Esophagus squamous epithelium (tissue), 5 donors: ENCODE measurements around the gene SPOCK1. TPM values are rescaled to one million over a fixed set of nuclear protein-coding genes. Genes with fewer than 3 reads are reported as not detected.

Experiments used
- DNase-seq: peaks from one replicate; lab custom pipeline; 2025; lab: John Stamatoyannopoulos, UW
- H3K27ac ChIP-seq, 4 donors: fragments of 200-600 bp; sonication (generic); one replicate each; pipeline ENCODE4 v1.5.1; 2016 to 2019; ENCODE audit warnings: mild to moderate bottlenecking in 1 of 4
- H3K27me3 ChIP-seq, 4 donors: fragments of 200-600 bp; sonication (generic); 1 replicate in 3 of 4; 2 replicates in 1 of 4; pipeline versions ENCODE4 v1.5.1 to v1.6.0; 2017 to 2021; ENCODE audit warnings: antibody characterized with exemption in 1 of 4
- H3K36me3 ChIP-seq, 3 donors: fragments of 200-600 bp; sonication (generic); one replicate each; pipeline ENCODE4 v1.5.1; 2016 to 2019
- H3K4me1 ChIP-seq, 3 donors: fragments of 200-600 bp; sonication (generic); one replicate each; pipeline ENCODE4 v1.5.1; 2017 to 2019
- H3K4me3 ChIP-seq, 4 donors: fragments of 200-600 bp; sonication (generic); 1 replicate in 3 of 4; 2 replicates in 1 of 4; pipeline ENCODE4 v1.5.1; 2016 to 2019; ENCODE audit warnings: mild to moderate bottlenecking in 2 of 4, moderate library complexity in 1 of 4
- H3K9me3 ChIP-seq, 3 donors: fragments of 200-600 bp; sonication (generic); one replicate each; pipeline ENCODE4 v1.5.1; 2016 to 2019
- POLR2A ChIP-seq, 4 donors: fragments of 450-650 bp; IDR thresholded peaks; one replicate each; pipeline ENCODE4 v1.6.1; 2017; ENCODE audit warnings: antibody characterized with exemption in 4 of 4, mild to moderate bottlenecking in 4 of 4, moderate library complexity in 3 of 4
- WGBS, 2 donors: methylation state at CpG; one replicate each; pipeline ENCODE4 v1.1.5; 2018; 5-methylcytosine and 5-hydroxymethylcytosine counted together
- intact Hi-C: fragments of 100-400 bp; cut with DNase I; formaldehyde crosslinking; loops from one replicate; pipeline ENCODE4 v1.15.0; 2022
- total RNA-seq, 4 donors: library from RNA; depleted of rRNA; stranded (reverse); fragments of >200 nt; gene quantifications; one replicate each; pipeline ENCODE4 v1.1.0, GENCODE V29; 2016
- TF ChIP-seq, protein P1 (sequence below), 6 experiments: fragments of 450-650 bp in 4 of 6; fragments of 200-600 bp in 2 of 6; sonication (generic) in 2 of 6; IDR thresholded peaks; one replicate each; pipeline ENCODE4 v1.5.1; 2016 to 2019; ENCODE audit warnings: antibody characterized with exemption in 6 of 6, mild to moderate bottlenecking in 4 of 6, moderate library complexity in 4 of 6
- donor health status: DM: yes; HTN: yes; CAD: no.

SPOCK1 gene
- total RNA-seq, 4 donors from 2014 or later, result 0.99 to 21.9 (median 8.1) TPM

DNA sequence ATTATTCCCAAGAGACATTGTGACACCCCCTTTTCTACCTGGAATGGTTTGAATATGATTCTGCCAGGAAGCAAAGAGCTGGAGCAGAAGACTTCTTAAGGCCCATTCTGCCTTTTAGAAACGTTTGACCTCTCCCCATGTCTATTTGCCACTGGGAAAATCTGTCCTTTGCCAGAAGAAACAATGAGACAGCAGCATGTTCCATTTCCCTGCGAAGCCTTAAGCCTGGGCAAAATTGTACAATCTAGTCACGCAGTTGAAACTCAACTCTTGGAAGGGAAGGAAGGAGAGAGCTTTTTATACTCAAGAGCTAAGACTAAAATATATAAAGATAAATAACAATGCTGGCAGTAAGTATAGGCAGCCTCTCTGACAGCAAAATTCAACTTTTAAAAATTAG is 22.1 kb upstream of the SPOCK1 start:
- 60 to 100% methylated on average over 2 to 3 of the region's 3 CpGs for WGBS, 2 donors

DNA sequence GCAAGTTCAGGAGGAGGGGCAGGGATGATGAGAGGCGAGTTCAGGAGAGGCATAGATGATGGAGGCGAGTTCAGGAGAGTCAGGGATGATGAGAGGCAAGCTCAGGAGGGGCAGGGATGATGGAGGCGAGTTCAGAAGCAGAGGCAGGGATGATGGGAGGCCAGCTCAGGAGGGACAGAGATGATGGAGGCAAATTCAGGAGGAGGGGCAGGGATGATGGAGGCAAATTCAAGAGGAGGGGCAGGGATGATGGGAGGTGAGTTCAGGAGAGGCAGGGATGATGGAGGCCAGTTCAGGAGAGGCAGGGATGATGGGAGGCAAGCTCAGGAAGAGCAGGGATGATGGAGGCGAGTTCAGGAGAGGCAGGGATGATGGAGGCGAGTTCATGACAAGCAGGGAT is 17.8 kb upstream of the SPOCK1 start:
- WGBS, 2 donors, result 47 to 53% methylated on average over 5 of the region's 5 CpGs
- no peaks in the 10 kb centered on the region for H3K4me1 ChIP-seq
- TF ChIP-seq, protein P1, sequence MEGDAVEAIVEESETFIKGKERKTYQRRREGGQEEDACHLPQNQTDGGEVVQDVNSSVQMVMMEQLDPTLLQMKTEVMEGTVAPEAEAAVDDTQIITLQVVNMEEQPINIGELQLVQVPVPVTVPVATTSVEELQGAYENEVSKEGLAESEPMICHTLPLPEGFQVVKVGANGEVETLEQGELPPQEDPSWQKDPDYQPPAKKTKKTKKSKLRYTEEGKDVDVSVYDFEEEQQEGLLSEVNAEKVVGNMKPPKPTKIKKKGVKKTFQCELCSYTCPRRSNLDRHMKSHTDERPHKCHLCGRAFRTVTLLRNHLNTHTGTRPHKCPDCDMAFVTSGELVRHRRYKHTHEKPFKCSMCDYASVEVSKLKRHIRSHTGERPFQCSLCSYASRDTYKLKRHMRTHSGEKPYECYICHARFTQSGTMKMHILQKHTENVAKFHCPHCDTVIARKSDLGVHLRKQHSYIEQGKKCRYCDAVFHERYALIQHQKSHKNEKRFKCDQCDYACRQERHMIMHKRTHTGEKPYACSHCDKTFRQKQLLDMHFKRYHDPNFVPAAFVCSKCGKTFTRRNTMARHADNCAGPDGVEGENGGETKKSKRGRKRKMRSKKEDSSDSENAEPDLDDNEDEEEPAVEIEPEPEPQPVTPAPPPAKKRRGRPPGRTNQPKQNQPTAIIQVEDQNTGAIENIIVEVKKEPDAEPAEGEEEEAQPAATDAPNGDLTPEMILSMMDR (IDR thresholded peaks at IDR 0.05), result no peak
- TF ChIP-seq POLR2A (IDR thresholded peaks at IDR 0.05), result no peak
- intact Hi-C loops, result no loop called here
- no peak overlapping the region for H3K27ac ChIP-seq
- peaks cover 0 to 13% (median 0%) of the 10 kb centered on the region in 4 donors for H3K27me3 ChIP-seq
- DNase-seq, result no peak
- no peaks in the 10 kb centered on the region for H3K36me3 ChIP-seq
- H3K9me3 ChIP-seq, result no peaks in the 10 kb centered on the region
- H3K4me3 ChIP-seq, result no peak overlapping the region

More for the DNA sequence above, 22.1 kb upstream of the SPOCK1 start:
- Histone ChIP-seq H3K36me3 (no peaks in the 10 kb centered on the region), H3K27me3 (peaks cover 0 to 4% (median 0%) of the 10 kb centered on the region in 4 donors), H3K27ac (no peak overlapping the region), H3K4me1 (no peaks in the 10 kb centered on the region), H3K4me3 (no peak overlapping the region), H3K9me3 (no peaks in the 10 kb centered on the region)
- TF ChIP-seq POLR2A (IDR thresholded peaks at IDR 0.05), result no peak
- TF ChIP-seq, protein P1 (IDR thresholded peaks at IDR 0.05), result no peak
- DNase-seq, result no peak
- intact Hi-C loops, result no loop called here

DNA sequence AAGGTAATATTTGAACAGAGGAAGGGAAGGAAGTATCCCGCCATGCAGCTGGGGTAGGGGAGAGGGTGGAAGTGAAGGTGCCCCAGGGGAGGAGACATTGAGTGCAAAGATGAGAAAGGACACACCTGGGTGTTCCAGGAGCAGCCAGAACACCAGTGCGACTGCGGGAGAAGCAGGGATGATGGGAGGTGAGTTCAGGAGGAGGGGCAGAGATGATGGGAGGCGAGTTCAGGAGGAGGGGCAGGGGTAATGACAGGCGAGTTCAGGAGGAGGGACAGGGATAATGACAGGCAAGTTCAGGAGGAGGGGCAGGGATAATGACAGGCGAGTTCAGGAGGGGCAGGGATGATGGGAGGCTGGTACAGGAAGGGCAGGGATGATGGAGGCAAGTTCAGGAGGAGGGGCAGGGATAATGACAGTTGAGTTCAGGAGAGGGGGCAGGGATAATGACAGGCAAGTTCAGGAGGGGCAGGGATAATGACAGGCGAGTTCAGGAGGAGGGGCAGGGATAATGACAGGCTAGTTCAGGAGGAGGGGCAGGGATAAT is 17.2 kb upstream of the SPOCK1 start:
- WGBS, 2 donors, result 12 to 21% methylated on average over 7 of the region's 7 CpGs
- Histone ChIP-seq H3K27me3 (peaks cover 0 to 17% (median 0%) of the 10 kb centered on the region in 4 donors), H3K27ac (no peak overlapping the region), H3K4me3 (no peak overlapping the region), H3K9me3 (no peaks in the 10 kb centered on the region), H3K4me1 (no peaks in the 10 kb centered on the region), H3K36me3 (no peaks in the 10 kb centered on the region)
- intact Hi-C loops, result no loop called here
- no peak for TF ChIP-seq POLR2A (IDR thresholded peaks at IDR 0.05)
- DNase-seq, result no peak

DNA sequence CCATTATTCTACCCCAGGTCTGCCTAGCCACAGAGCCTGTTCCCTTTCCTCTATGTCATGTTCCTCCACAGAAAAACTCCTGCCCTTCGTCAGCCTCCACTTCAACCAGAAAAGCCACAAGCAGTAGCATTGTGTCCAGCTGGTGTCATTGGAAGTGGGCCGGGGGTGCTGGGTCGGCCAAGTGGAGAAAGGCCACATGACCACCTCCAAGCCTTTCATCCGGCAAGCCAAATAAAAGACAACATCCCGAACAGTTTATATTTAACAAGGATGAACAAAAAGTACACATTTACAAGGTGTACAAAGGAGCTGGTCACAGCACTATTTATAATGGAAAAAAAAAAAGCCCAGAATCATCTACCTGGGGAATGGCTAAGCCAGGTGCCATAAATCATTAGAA is 16.1 kb upstream of the SPOCK1 start:
- WGBS, 2 donors, result 61 to 63% methylated on average over 1 to 3 of the region's 5 CpGs
- peaks cover 0 to 25% (median 0%) of the 10 kb centered on the region in 4 donors for H3K27me3 ChIP-seq
- no peak for DNase-seq

DNA sequence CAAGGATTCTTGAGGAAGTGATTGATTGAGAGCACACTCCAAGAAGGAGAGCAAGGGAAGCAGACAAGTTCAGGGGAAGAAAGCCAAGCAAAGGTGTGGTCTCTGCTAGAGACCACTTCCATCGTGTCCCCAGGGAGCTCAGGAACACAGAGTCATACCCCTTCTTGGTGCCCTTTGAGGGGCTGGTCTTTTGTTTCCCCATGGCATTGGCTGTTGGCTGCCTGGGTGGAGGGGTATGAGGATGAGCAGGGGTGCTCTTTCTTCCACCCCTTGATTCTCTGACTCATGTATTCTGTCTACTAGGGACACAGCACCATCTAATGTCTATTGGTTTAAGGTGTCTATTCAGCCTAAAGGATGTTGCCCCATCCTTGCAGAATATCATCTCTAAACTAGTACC is 11.5 kb upstream of the SPOCK1 start:
- Histone ChIP-seq H3K27me3 (peaks cover 0 to 21% (median 0%) of the 10 kb centered on the region in 4 donors), H3K27ac (no peak overlapping the region), H3K4me1 (no peaks in the 10 kb centered on the region), H3K9me3 (no peaks in the 10 kb centered on the region), H3K4me3 (no peak overlapping the region), H3K36me3 (no peaks in the 10 kb centered on the region)
- TF ChIP-seq POLR2A (IDR thresholded peaks at IDR 0.05), result no peak
- TF ChIP-seq, protein P1 (IDR thresholded peaks at IDR 0.05), result no peak
- WGBS, 2 donors, result 0 to 85% methylated on average over 1 of the region's 1 CpG
- no peak for DNase-seq
- intact Hi-C loops, result no loop called here

More for the DNA sequence above, 16.1 kb upstream of the SPOCK1 start:
- Histone ChIP-seq H3K36me3 (no peaks in the 10 kb centered on the region), H3K4me3 (no peak overlapping the region), H3K27ac (no peak overlapping the region), H3K4me1 (no peaks in the 10 kb centered on the region), H3K9me3 (no peaks in the 10 kb centered on the region)
- TF ChIP-seq, protein P1 (IDR thresholded peaks at IDR 0.05), result no peak
- TF ChIP-seq POLR2A (IDR thresholded peaks at IDR 0.05), result no peak
- intact Hi-C loops, result no loop called here
